ENCODE measurements around the gene PRKCE. TPM values are rescaled to one million over a fixed set of nuclear protein-coding genes. Genes with fewer than 3 reads are reported as not detected.

Gene PRKCE
- polyA plus RNA-seq, 1 experiment, result 16.7 TPM

DNA sequence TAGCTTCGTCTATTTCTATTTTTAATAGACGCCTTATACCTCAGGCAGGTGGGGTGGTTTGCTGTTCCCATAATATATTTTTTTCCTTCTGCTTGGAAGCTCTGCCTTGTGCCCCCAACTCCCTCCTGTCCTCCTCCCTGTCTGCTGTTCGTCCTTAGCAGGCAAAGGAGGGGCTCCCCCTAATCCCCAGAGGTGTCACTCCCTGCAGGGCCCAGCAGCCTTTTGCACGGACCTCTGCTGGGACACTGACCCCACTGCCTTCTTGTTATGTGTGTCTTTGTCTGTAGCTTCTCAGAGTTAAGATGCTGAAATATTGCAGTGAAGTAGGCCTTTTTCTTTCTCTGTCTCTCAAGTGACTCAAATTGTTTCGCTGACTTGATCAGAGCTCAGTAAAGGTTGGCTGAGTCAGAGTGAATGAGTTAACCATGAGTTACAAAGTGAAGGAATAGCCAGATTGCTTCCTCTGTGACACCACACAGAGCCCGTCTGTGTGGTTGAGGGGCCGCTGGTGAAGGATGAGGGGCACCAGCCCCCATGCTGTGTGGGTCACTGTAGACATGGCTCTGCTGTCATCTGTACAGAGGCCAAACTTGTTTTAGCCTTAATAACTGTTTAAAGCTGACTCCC is 47.7 kb downstream of the PRKCE start:
- H3K4me3 ChIP-seq (ENCODE audit: low read depth, low read length), result no peak overlapping the region
- TF ChIP-seq, protein P1, sequence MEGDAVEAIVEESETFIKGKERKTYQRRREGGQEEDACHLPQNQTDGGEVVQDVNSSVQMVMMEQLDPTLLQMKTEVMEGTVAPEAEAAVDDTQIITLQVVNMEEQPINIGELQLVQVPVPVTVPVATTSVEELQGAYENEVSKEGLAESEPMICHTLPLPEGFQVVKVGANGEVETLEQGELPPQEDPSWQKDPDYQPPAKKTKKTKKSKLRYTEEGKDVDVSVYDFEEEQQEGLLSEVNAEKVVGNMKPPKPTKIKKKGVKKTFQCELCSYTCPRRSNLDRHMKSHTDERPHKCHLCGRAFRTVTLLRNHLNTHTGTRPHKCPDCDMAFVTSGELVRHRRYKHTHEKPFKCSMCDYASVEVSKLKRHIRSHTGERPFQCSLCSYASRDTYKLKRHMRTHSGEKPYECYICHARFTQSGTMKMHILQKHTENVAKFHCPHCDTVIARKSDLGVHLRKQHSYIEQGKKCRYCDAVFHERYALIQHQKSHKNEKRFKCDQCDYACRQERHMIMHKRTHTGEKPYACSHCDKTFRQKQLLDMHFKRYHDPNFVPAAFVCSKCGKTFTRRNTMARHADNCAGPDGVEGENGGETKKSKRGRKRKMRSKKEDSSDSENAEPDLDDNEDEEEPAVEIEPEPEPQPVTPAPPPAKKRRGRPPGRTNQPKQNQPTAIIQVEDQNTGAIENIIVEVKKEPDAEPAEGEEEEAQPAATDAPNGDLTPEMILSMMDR (IDR thresholded peaks at IDR 0.05; ENCODE audit: low read depth, low read length), result no peak
- no peaks in the 10 kb centered on the region for H3K9me3 ChIP-seq (ENCODE audit: control insufficient read depth, insufficient read depth, low read length)
- H3K27me3 ChIP-seq (ENCODE audit: control insufficient read depth, insufficient read depth, low read length), result no peaks in the 10 kb centered on the region
- POLR2A ChIA-PET, result no interaction called here
- peak; percentile 46 for DNase-seq (ENCODE audit: low read depth, low spot score)
- peak overlapping the region; percentile 73 for H3K27ac ChIP-seq (ENCODE audit: low read depth, low read length)
- CTCF ChIA-PET, result no interaction called here

DNA sequence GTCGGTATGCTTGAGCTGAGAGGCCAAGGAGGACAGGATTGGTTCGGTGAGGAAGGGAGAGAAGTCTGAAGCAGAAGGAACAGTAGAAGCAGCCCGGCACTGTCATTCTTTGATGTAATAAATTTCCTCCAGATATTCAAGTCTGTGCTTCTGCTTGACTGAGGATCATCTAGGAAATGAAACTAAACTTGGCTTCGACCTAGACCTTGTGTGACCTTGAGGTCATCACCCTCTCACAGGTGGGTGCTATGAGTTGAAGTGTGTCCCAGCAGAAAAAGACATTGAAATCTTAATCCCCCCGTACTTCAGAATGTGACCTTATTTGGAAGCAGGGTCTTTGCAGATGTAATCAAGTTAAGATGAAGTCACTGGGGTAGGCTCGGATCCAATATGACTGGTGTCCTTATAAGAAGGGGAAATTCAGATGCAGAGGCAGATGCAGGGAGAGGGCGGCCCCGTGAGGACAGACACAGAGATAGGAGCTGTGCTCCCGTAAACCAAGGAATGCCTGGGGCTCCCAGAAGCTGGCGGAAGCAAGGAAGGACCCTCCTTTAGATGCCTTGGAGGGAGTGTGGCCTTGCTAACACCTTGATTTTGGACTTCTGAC is 49.0 kb downstream of the PRKCE start:
- no peak for DNase-seq (ENCODE audit: low read depth, low spot score)
- no peak overlapping the region for H3K4me3 ChIP-seq (ENCODE audit: low read depth, low read length)
- TF ChIP-seq, protein P1 (IDR thresholded peaks at IDR 0.05; ENCODE audit: low read depth, low read length), result no peak
- no peak overlapping the region for H3K27ac ChIP-seq (ENCODE audit: low read depth, low read length)
- POLR2A ChIA-PET, result no interaction called here
- H3K9me3 ChIP-seq (ENCODE audit: control insufficient read depth, insufficient read depth, low read length), result no peaks in the 10 kb centered on the region
- H3K27me3 ChIP-seq (ENCODE audit: control insufficient read depth, insufficient read depth, low read length), result no peaks in the 10 kb centered on the region
- CTCF ChIA-PET, result no interaction called here

DNA sequence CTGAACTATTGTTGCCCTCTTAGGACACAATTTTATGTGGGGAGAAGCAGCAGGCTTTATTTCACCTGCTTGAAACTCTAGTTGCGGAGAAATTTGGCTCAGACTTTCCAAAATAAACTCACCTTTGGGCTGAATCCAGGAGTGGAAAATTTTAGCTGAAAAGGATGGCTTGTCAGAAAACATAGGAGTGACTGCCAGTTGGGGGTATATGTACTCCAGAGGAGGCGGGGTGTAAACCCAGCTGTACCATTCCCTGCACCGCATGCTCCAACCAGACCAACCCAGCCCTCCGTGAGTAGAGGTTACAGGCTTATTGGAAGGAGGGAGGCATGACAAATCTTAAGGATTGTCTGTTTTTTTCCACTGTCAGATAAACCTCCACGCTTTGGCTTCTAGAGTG is 53.8 kb downstream of the PRKCE start:
- H3K9me3 ChIP-seq (ENCODE audit: control insufficient read depth, insufficient read depth, low read length), result peaks cover 6% of the 10 kb centered on the region
- DNase-seq (ENCODE audit: low read depth, low spot score), result no peak
- H3K4me3 ChIP-seq (ENCODE audit: low read depth, low read length), result no peak overlapping the region
- H3K27ac ChIP-seq (ENCODE audit: low read depth, low read length), result no peak overlapping the region
- TF ChIP-seq, protein P1 (IDR thresholded peaks at IDR 0.05; ENCODE audit: low read depth, low read length), result no peak
- POLR2A ChIA-PET, result interaction anchor here (0.7 kb wide), 1 partner anchor 8 kb away, joined by 3 read pairs; no protein-coding TSS in a partner anchor
- CTCF ChIA-PET, result interaction anchor here (1.0 kb wide), 1 partner anchor 73 kb away, joined by 4 read pairs; no protein-coding TSS in a partner anchor
- no peaks in the 10 kb centered on the region for H3K27me3 ChIP-seq (ENCODE audit: control insufficient read depth, insufficient read depth, low read length)

DNA sequence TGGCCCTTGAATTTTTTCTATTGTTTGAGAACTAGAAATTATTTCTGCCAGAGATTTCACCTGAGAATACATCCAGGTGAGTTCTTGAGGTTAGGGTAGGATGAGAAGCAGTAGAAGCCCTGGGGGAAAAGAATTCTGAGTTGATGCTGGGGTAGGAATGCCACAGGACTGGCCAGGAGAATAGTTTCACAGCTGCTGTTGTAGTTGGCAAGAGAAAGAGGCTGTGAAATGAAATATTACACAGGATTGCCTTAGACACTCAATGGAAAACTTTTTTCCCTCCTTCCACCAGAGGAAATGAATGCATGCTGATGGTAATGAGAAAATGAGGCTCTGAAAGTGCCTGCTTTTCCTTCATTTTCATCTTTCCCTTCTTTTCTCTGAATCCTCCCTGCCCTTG is 54.6 kb downstream of the PRKCE start:
- DNase-seq (ENCODE audit: low read depth, low spot score), result no peak
- H3K27me3 ChIP-seq (ENCODE audit: control insufficient read depth, insufficient read depth, low read length), result no peaks in the 10 kb centered on the region
- peaks cover 6% of the 10 kb centered on the region for H3K9me3 ChIP-seq (ENCODE audit: control insufficient read depth, insufficient read depth, low read length)
- CTCF ChIA-PET, result interaction anchor here (1.0 kb wide), 1 partner anchor 73 kb away, joined by 4 read pairs; no protein-coding TSS in a partner anchor
- POLR2A ChIA-PET, result interaction anchor here (0.7 kb wide), 1 partner anchor 9 kb away, joined by 3 read pairs; no protein-coding TSS in a partner anchor
- no peak overlapping the region for H3K4me3 ChIP-seq (ENCODE audit: low read depth, low read length)
- TF ChIP-seq, protein P1 (IDR thresholded peaks at IDR 0.05; ENCODE audit: low read depth, low read length), result no peak
- no peak overlapping the region for H3K27ac ChIP-seq (ENCODE audit: low read depth, low read length)

DNA sequence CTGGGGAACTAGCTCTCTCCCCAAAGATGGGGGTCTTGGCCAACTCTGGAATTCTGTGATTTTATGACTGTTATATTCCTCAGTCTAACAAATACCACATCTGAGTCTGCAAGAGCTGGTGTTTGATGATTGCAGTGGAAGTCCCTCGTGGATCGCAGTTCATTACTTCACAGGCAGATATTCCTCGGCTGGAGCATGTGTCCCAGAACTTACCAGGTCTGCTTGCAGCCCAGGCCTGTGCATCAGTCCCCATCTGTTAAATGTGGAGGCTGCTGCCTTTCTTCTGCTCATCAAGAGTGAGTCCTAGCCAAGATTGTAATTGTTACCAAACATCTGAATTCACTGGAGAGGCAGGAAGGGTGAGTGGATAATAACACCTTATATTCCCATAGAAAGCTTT is 55.5 kb downstream of the PRKCE start:
- peaks cover 6% of the 10 kb centered on the region for H3K9me3 ChIP-seq (ENCODE audit: control insufficient read depth, insufficient read depth, low read length)
- H3K27me3 ChIP-seq (ENCODE audit: control insufficient read depth, insufficient read depth, low read length), result no peaks in the 10 kb centered on the region
- no peak overlapping the region for H3K4me3 ChIP-seq (ENCODE audit: low read depth, low read length)
- ChIA-PET CTCF (no interaction called here), POLR2A (no interaction called here)
- H3K27ac ChIP-seq (ENCODE audit: low read depth, low read length), result no peak overlapping the region
- no peak for DNase-seq (ENCODE audit: low read depth, low spot score)
- TF ChIP-seq, protein P1 (IDR thresholded peaks at IDR 0.05; ENCODE audit: low read depth, low read length), result no peak
